GM08714 (cell line): ENCODE data around the gene HAX1.
"Not testable (repeated sequence)": the region's sequence is repeated elsewhere in the genome, so short reads cannot be mapped to it uniquely, and the experiment has no call there.

ENCODE experiments used
- H3K4me3 ChIP-seq: fragments of 200-500 bp; sonication (Bioruptor generic); 2 replicates; pipeline ENCODE4 v1.5.1; 2014; ENCODE audit warnings: mild to moderate bottlenecking, low read length, inconsistent platforms
- ZNF274 ChIP-seq: IDR thresholded peaks from 2 replicates; pipeline ENCODE4 v1.6.1; 2012; ENCODE audit warnings: mild to moderate bottlenecking, low read depth, low read length

The HAX1 gene

GRCh38 chr1:154272217-154272998 is at the start of gene HAX1:
Gene HAX1 (plus strand): TSS chr1:154272629. CDS start chr1:154272724, 95 bp downstream.
- no peak for TF ChIP-seq ZNF274
- H3K4me3 ChIP-seq = peak within 1 kb of the TSS; percentile 92

- no peak overlapping the region for H3K4me3 ChIP-seq
Observed at GRCh38 chr1:154222918-154223317, 49.5 kb upstream of the HAX1 start.

GRCh38 chr1:154223621-154224020 is 48.8 kb upstream of the HAX1 start:
- TF ChIP-seq ZNF274 = no peak
- H3K4me3 ChIP-seq = no peak overlapping the region

More at GRCh38 chr1:154222918-154223317, 49.5 kb upstream of the HAX1 start:
- no peak for TF ChIP-seq ZNF274

- no peak for TF ChIP-seq ZNF274
- H3K4me3 ChIP-seq = no peak overlapping the region
Observed at GRCh38 chr1:154225370-154225769, 47.1 kb upstream of the HAX1 start.

GRCh38 chr1:154231112-154231511 is 41.3 kb upstream of the HAX1 start:
- H3K4me3 ChIP-seq = not testable (repeated sequence)

GRCh38 chr1:154233127-154233526 is 39.3 kb upstream of the HAX1 start:
- H3K4me3 ChIP-seq = not testable (repeated sequence)

GRCh38 chr1:154236855-154237254 is 35.6 kb upstream of the HAX1 start:
- H3K4me3 ChIP-seq = no peak overlapping the region

GRCh38 chr1:154237435-154237834 is 35.0 kb upstream of the HAX1 start:
- no peak for TF ChIP-seq ZNF274
- H3K4me3 ChIP-seq = no peak overlapping the region

More at GRCh38 chr1:154236855-154237254, 35.6 kb upstream of the HAX1 start:
- no peak for TF ChIP-seq ZNF274

GRCh38 chr1:154237880-154238506 is 34.4 kb upstream of the HAX1 start:
- TF ChIP-seq ZNF274 = no peak
- no peak overlapping the region for H3K4me3 ChIP-seq

GRCh38 chr1:154239491-154239890 is 32.9 kb upstream of the HAX1 start:
- TF ChIP-seq ZNF274 = no peak
- H3K4me3 ChIP-seq = no peak overlapping the region

- no peak for TF ChIP-seq ZNF274
- no peak overlapping the region for H3K4me3 ChIP-seq
Observed at GRCh38 chr1:154240294-154240833, 32.1 kb upstream of the HAX1 start.

GRCh38 chr1:154241703-154242351 is 30.6 kb upstream of the HAX1 start:
- TF ChIP-seq ZNF274 = no peak
- H3K4me3 ChIP-seq = no peak overlapping the region

- TF ChIP-seq ZNF274 = no peak
- no peak overlapping the region for H3K4me3 ChIP-seq
Observed at GRCh38 chr1:154253671-154254070, 18.8 kb upstream of the HAX1 start.

GRCh38 chr1:154256686-154257085 is 15.7 kb upstream of the HAX1 start:
- no peak for TF ChIP-seq ZNF274

GRCh38 chr1:154258784-154259183 is 13.6 kb upstream of the HAX1 start:
- H3K4me3 ChIP-seq = no peak overlapping the region
- TF ChIP-seq ZNF274 = no peak

More at GRCh38 chr1:154256686-154257085, 15.7 kb upstream of the HAX1 start:
- H3K4me3 ChIP-seq = no peak overlapping the region
